Spleen (tissue), 11 donors: ENCODE data around the gene CLEC16A. TPM values are rescaled to one million over a fixed set of nuclear protein-coding genes. Genes with fewer than 3 reads are reported as not detected.

ENCODE experiments used
- DNase-seq: peaks from one replicate; pipeline ENCODE4 v3.0.0-alpha.2; 2020
- H3K27ac ChIP-seq, 8 donors: fragments of 200-600 bp; sonication (generic) in 7 of 8; 1 replicate in 4 of 8; 2 replicates in 4 of 8; pipeline versions ENCODE4 v1.5.0 to v1.8.0; 2016 to 2021; ENCODE audit warnings: inconsistent platforms in 4 of 8, mild to moderate bottlenecking in 4 of 8, moderate library complexity in 1 of 8
- H3K27me3 ChIP-seq, 7 donors: fragments of 200-600 bp; sonication (generic) in 6 of 7; replicated peaks in 1 of 7; 1 replicate in 4 of 7; 2 replicates in 3 of 7; pipeline versions ENCODE4 v1.5.0 to v1.8.0; 2016 to 2021; ENCODE audit warnings: inconsistent platforms in 3 of 7, mild to moderate bottlenecking in 1 of 7
- H3K36me3 ChIP-seq, 6 donors: fragments of 200-600 bp; sonication (generic) in 5 of 6; 1 replicate in 4 of 6; 2 replicates in 2 of 6; pipeline versions ENCODE4 v1.5.0 to v1.8.0; 2016 to 2021; ENCODE audit warnings: inconsistent platforms in 2 of 6
- H3K4me1 ChIP-seq, 6 donors: fragments of 200-600 bp; sonication (generic) in 5 of 6; 1 replicate in 3 of 6; 2 replicates in 3 of 6; pipeline versions ENCODE4 v1.5.0 to v1.8.0; 2016 to 2021; ENCODE audit warnings: inconsistent platforms in 3 of 6
- H3K4me3 ChIP-seq, 8 donors: fragments of 200-600 bp; sonication (generic) in 7 of 8; 1 replicate in 4 of 8; 2 replicates in 4 of 8; pipeline versions ENCODE4 v1.5.0 to v1.8.0; 2016 to 2021; ENCODE audit warnings: inconsistent platforms in 4 of 8, mild to moderate bottlenecking in 4 of 8, moderate library complexity in 2 of 8
- H3K9me3 ChIP-seq, 8 donors: fragments of 200-600 bp; sonication (generic) in 7 of 8; 1 replicate in 4 of 8; 2 replicates in 4 of 8; pipeline versions ENCODE4 v1.5.0 to v1.8.0; 2016 to 2021; ENCODE audit warnings: inconsistent platforms in 4 of 8
- CTCF ChIP-seq, 11 experiments: fragments of 200-600 bp in 7 of 11; fragments of 450-650 bp in 4 of 11; sonication (generic) in 4 of 11; IDR thresholded peaks in 8 of 11; conservative IDR thresholded peaks in 3 of 11; 1 replicate in 7 of 11; 2 replicates in 4 of 11; pipeline versions ENCODE4 v1.4.0 to v1.8.0; 2016 to 2021; ENCODE audit warnings: antibody characterized with exemption in 11 of 11, inconsistent platforms in 4 of 11, mild to moderate bottlenecking in 1 of 11
- POLR2A ChIP-seq, 3 donors: fragments of 450-650 bp; IDR thresholded peaks; one replicate each; pipeline ENCODE4 v1.5.1; 2017; ENCODE audit warnings: antibody characterized with exemption in 3 of 3, mild to moderate bottlenecking in 1 of 3
- POLR2AphosphoS5 ChIP-seq, 3 donors: sonication (generic); formaldehyde crosslinking; IDR thresholded peaks; one replicate each; pipeline ENCODE4 v1.5.1; 2017; ENCODE audit warnings: antibody characterized with exemption in 3 of 3
- WGBS, 5 donors: extraction: QIAGEN DNeasy Blood & Tissue Kit in 3 of 5; methylation state at CpG; one replicate each; pipeline versions ENCODE4 v1.1.5 to v1.1.7; 2013 to 2018; 5-methylcytosine and 5-hydroxymethylcytosine counted together
- intact Hi-C: fragments of 100-400 bp; cut with DNase I; formaldehyde crosslinking; loops from one replicate; pipeline ENCODE4 v1.15.0; 2023; ENCODE audit warnings: low total_unique reads
- polyA plus RNA-seq, 3 donors: library from polyadenylated mRNA; stranded (reverse); fragments of 200-250 nt; gene quantifications; one replicate each; pipeline ENCODE4 v1.2.1, GENCODE V29; 2013
- total RNA-seq, 7 donors: library from RNA; depleted of rRNA in 3 of 7; stranded (reverse); fragments of >200 nt in 3 of 7; fragmentation: NEBNext Ultra II Directional in 4 of 7; extraction: Animal tissue kit (Norgen Biotek cat#: 25700) in 4 of 7; gene quantifications; one replicate each; pipeline versions ENCODE4 v1.1.0 to v1.2.1, GENCODE V29; 2016 to 2021
- donor health status: healthy with polysubstance abuse.
- donor health status: DM: no; HTN: no; CAD: no; lungs with moderate emphysema.
- donor health status: DM: no; HTN: no; CAD: no.
- donor health status: Bipolar disorder and iron deficiency.
- donor health status: healthy.
- donor health status: DM: no; HTN: no; CAD: no.
- donor health status: DM: yes; HTN: yes; CAD: no.

CLEC16A gene
- total and polyA plus RNA-seq, 10 donors: 7.3 to 54.6 (median 35.1) TPM

GRCh38 chr16:10930755-10931093, 13.6 kb upstream of the CLEC16A start:
- Histone ChIP-seq H3K36me3 (peaks cover 6 to 85% (median 28%) of the 10 kb centered on the region in 6 donors), H3K27ac (peak overlapping the region in 2 of 8 donors; percentile 35 to 49), H3K4me3 (no peak overlapping the region), H3K4me1 (peaks cover 25 to 75% (median 55%) of the 10 kb centered on the region in 6 donors), H3K9me3 (no peaks in the 10 kb centered on the region), H3K27me3 (no peaks in the 10 kb centered on the region)
- intact Hi-C loops: no loop called here
- DNase-seq: no peak
- WGBS, 5 donors: 57 to 75% (median 62%) methylated on average over 2 of the region's 2 CpGs
- TF ChIP-seq POLR2AphosphoS5 (IDR thresholded peaks at IDR 0.05) (peak; percentile 38 to 63 (median 54)), POLR2A (IDR thresholded peaks at IDR 0.05) (no peak)

- intact Hi-C loops: no loop called here
- 42 to 72% (median 55%) methylated on average over 7 of the region's 7 CpGs for WGBS, 5 donors
- Histone ChIP-seq H3K27me3 (no peaks in the 10 kb centered on the region), H3K36me3 (peaks cover 4 to 81% (median 25%) of the 10 kb centered on the region in 6 donors), H3K4me1 (peaks cover 28 to 80% (median 59%) of the 10 kb centered on the region in 6 donors), H3K27ac (peak overlapping the region in 1 of 8 donors; percentile 35), H3K9me3 (no peaks in the 10 kb centered on the region), H3K4me3 (no peak overlapping the region)
- TF ChIP-seq POLR2AphosphoS5 (IDR thresholded peaks at IDR 0.05) (peak in 1 of 3 donors; percentile 1), POLR2A (IDR thresholded peaks at IDR 0.05) (no peak), CTCF (IDR thresholded peaks at IDR 0.05 in 8 of 11, conservative IDR thresholded peaks at IDR 0.05 in 3 of 11) (no peak)
- peak; percentile 70 for DNase-seq
Observed at GRCh38 chr16:10931134-10931533, 13.2 kb upstream of the CLEC16A start.

GRCh38 chr16:10931977-10932632, 12.3 kb upstream of the CLEC16A start:
- intact Hi-C loops: no loop called here
- Histone ChIP-seq H3K4me3 (no peak overlapping the region), H3K9me3 (no peaks in the 10 kb centered on the region), H3K27me3 (no peaks in the 10 kb centered on the region), H3K27ac (no peak overlapping the region), H3K4me1 (peaks cover 38 to 89% (median 69%) of the 10 kb centered on the region in 6 donors), H3K36me3 (peaks cover 0 to 71% (median 20%) of the 10 kb centered on the region in 6 donors)
- no peak for TF ChIP-seq POLR2A (IDR thresholded peaks at IDR 0.05)
- peak in 1 of 3 donors; percentile 34 for TF ChIP-seq POLR2AphosphoS5 (IDR thresholded peaks at IDR 0.05)
- WGBS, 5 donors: 90 to 97% (median 94%) methylated on average over 11 of the region's 11 CpGs
- no peak for DNase-seq

GRCh38 chr16:10932959-10933710, 11.2 kb upstream of the CLEC16A start:
- Histone ChIP-seq H3K9me3 (no peaks in the 10 kb centered on the region), H3K4me1 (peaks cover 48 to 100% (median 79%) of the 10 kb centered on the region in 6 donors), H3K27me3 (no peaks in the 10 kb centered on the region), H3K36me3 (peaks cover 0 to 61% (median 10%) of the 10 kb centered on the region in 6 donors), H3K27ac (peak overlapping the region in 2 of 8 donors; percentile 10 to 88), H3K4me3 (no peak overlapping the region)
- WGBS, 5 donors: 64 to 83% (median 75%) methylated on average over 11 of the region's 11 CpGs
- no peak for DNase-seq
- intact Hi-C loops: no loop called here
- TF ChIP-seq POLR2AphosphoS5 (IDR thresholded peaks at IDR 0.05) (peak in 1 of 3 donors; percentile 46), CTCF (IDR thresholded peaks at IDR 0.05 in 8 of 11, conservative IDR thresholded peaks at IDR 0.05 in 3 of 11) (no peak), POLR2A (IDR thresholded peaks at IDR 0.05) (no peak)

GRCh38 chr16:10933865-10934264, 10.5 kb upstream of the CLEC16A start:
- DNase-seq: no peak
- Histone ChIP-seq H3K4me3 (no peak overlapping the region), H3K9me3 (no peaks in the 10 kb centered on the region), H3K4me1 (peaks cover 56 to 100% (median 84%) of the 10 kb centered on the region in 6 donors), H3K27ac (peak overlapping the region in 2 of 8 donors; percentile 88 to 92), H3K27me3 (no peaks in the 10 kb centered on the region), H3K36me3 (peaks cover 0 to 54% (median 4%) of the 10 kb centered on the region in 6 donors)
- intact Hi-C loops: no loop called here
- TF ChIP-seq POLR2AphosphoS5 (IDR thresholded peaks at IDR 0.05) (peak in 2 of 3 donors; percentile 21 to 41), CTCF (IDR thresholded peaks at IDR 0.05 in 8 of 11, conservative IDR thresholded peaks at IDR 0.05 in 3 of 11) (no peak)
- 83 to 90% (median 85%) methylated on average over 8 of the region's 8 CpGs for WGBS, 5 donors
